Measurements from ENCODE around the gene MTOR. TPM values are rescaled to one million over a fixed set of nuclear protein-coding genes. Genes with fewer than 3 reads are reported as not detected.

MTOR gene
- total RNA-seq, 4 donors from 2014 or later = 37.8 to 46.4 (median 43.9) TPM

- H3K4me3 ChIP-seq (replicated peaks in 1 of 3) = no peak overlapping the region
- H3K9me3 ChIP-seq = no peaks in the 10 kb centered on the region
- no peak overlapping the region for H3K27ac ChIP-seq
- H3K27me3 ChIP-seq = no peaks in the 10 kb centered on the region
- no peaks in the 10 kb centered on the region for H3K4me1 ChIP-seq
- intact Hi-C loops (cut with DNase I) = no loop called here
- peaks cover 49 to 66% of the 10 kb centered on the region in 2 donors for H3K36me3 ChIP-seq
- TF ChIP-seq, protein P1, sequence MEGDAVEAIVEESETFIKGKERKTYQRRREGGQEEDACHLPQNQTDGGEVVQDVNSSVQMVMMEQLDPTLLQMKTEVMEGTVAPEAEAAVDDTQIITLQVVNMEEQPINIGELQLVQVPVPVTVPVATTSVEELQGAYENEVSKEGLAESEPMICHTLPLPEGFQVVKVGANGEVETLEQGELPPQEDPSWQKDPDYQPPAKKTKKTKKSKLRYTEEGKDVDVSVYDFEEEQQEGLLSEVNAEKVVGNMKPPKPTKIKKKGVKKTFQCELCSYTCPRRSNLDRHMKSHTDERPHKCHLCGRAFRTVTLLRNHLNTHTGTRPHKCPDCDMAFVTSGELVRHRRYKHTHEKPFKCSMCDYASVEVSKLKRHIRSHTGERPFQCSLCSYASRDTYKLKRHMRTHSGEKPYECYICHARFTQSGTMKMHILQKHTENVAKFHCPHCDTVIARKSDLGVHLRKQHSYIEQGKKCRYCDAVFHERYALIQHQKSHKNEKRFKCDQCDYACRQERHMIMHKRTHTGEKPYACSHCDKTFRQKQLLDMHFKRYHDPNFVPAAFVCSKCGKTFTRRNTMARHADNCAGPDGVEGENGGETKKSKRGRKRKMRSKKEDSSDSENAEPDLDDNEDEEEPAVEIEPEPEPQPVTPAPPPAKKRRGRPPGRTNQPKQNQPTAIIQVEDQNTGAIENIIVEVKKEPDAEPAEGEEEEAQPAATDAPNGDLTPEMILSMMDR (IDR thresholded peaks at IDR 0.05) = no peak
- TF ChIP-seq POLR2A (IDR thresholded peaks at IDR 0.05) = no peak
- 88 to 90% methylated on average over 10 of the region's 10 CpGs for WGBS, 2 donors
- no peak for DNase-seq
Observed at GRCh38 chr1:11227106-11228077, 35.0 kb downstream of the MTOR start.

- H3K36me3 ChIP-seq = peaks cover 48 to 51% of the 10 kb centered on the region in 2 donors
- H3K4me1 ChIP-seq = no peaks in the 10 kb centered on the region
- no peak for DNase-seq
- intact Hi-C loops (cut with DNase I) = no loop called here
- H3K9me3 ChIP-seq = no peaks in the 10 kb centered on the region
- no peak overlapping the region for H3K27ac ChIP-seq
- H3K27me3 ChIP-seq = no peaks in the 10 kb centered on the region
- H3K4me3 ChIP-seq (replicated peaks in 1 of 3) = no peak overlapping the region
- 100% methylated on average over 1 of the region's 1 CpG for WGBS, 2 donors
- TF ChIP-seq POLR2A (IDR thresholded peaks at IDR 0.05) = no peak
- TF ChIP-seq, protein P1 (IDR thresholded peaks at IDR 0.05) = no peak
Observed at GRCh38 chr1:11216074-11216473, 46.3 kb downstream of the MTOR start.

GRCh38 chr1:11215381-11216005 lies 46.9 kb downstream of the MTOR start:
- intact Hi-C loops (cut with DNase I) = no loop called here
- H3K36me3 ChIP-seq = peaks cover 49 to 54% of the 10 kb centered on the region in 2 donors
- H3K4me1 ChIP-seq = no peaks in the 10 kb centered on the region
- H3K4me3 ChIP-seq (replicated peaks in 1 of 3) = no peak overlapping the region
- DNase-seq = no peak
- WGBS, 2 donors = 89 to 96% methylated on average over 2 of the region's 2 CpGs
- TF ChIP-seq, protein P1 (IDR thresholded peaks at IDR 0.05) = no peak
- no peak for TF ChIP-seq POLR2A (IDR thresholded peaks at IDR 0.05)
- no peaks in the 10 kb centered on the region for H3K9me3 ChIP-seq
- no peaks in the 10 kb centered on the region for H3K27me3 ChIP-seq
- no peak overlapping the region for H3K27ac ChIP-seq

DNA sequence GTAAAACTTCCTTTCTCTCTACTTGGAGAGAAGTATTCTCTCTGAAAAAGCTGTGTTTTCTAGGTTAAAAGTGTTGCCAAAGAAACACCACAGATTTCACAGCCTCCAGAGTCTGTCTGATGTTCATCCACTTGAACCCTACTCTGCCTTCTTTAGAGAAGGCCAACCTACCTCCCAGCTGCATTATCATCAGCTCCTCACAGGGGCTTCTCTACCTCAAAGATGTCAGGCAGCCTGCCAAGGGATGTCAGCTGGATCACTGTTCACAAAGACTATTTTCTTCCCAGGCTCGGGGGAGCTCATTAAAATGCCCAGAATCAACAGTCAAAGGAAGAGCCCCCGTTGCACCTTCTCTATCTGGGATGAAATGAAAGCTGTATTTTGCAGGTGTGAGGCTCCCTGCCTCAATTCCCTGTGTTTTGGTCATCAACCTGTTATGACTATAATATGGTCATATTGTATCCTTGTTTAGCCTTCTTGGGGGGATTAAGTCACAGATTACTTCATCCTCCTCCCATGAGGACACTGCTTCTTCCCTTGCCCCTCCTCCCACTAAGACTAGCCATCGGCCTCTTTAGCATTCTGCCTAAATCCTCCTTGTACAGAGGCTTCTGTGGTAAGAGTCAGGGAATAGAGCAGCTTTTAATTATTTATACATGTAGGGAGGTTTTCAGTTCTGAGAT lies 47.5 kb downstream of the MTOR start:
- TF ChIP-seq, protein P1 (IDR thresholded peaks at IDR 0.05) = no peak
- no peak for TF ChIP-seq POLR2A (IDR thresholded peaks at IDR 0.05)
- 87% methylated on average over 3 of the region's 3 CpGs for WGBS, 2 donors
- no peak overlapping the region for H3K4me3 ChIP-seq (replicated peaks in 1 of 3)
- H3K4me1 ChIP-seq = no peaks in the 10 kb centered on the region
- no peak overlapping the region for H3K27ac ChIP-seq
- no peak for DNase-seq
- H3K9me3 ChIP-seq = no peaks in the 10 kb centered on the region
- peaks cover 49 to 55% of the 10 kb centered on the region in 2 donors for H3K36me3 ChIP-seq
- intact Hi-C loops (cut with DNase I) = no loop called here
- no peaks in the 10 kb centered on the region for H3K27me3 ChIP-seq

Data from thyroid gland (tissue), 4 donors.